A549 (cell line): Measurements from ENCODE around the gene EML5.

Experiments used
- BHLHE40 ChIP-seq: IDR thresholded peaks from 2 replicates; pipeline ENCODE4 v1.6.1; 2012; ENCODE audit warnings: low read depth, low read length, inconsistent platforms
- CBX2 ChIP-seq: fragments of 200-600 bp; sonication (generic); IDR thresholded peaks from 2 replicates; pipeline ENCODE4 v1.6.1; 2016; ENCODE audit warnings: low read depth, mild to moderate bottlenecking, borderline replicate concordance
- CTCF ChIP-seq: fragments of >200 bp; sonication (Bioruptor Twin); formaldehyde crosslinking; IDR thresholded peaks from 3 replicates; pipeline ENCODE4 v1.5.1; 2016
- EHMT2 ChIP-seq: fragments of 200-600 bp; sonication (generic); IDR thresholded peaks from 2 replicates; pipeline ENCODE4 v1.6.1; 2016; ENCODE audit warnings: antibody characterized with exemption, low read depth, mild to moderate bottlenecking, moderate library complexity
- EP300 ChIP-seq, 2 experiments: fragments of >200 bp; sonication (Bioruptor Twin); formaldehyde crosslinking; IDR thresholded peaks; 2 replicates in 1 of 2; 3 replicates in 1 of 2; pipeline ENCODE4 v1.6.1; 2016 to 2017
- FOSL2 ChIP-seq, 2 experiments: fragments of 450-650 bp in 1 of 2; fragments of >200 bp in 1 of 2; sonication (Bioruptor Twin) in 1 of 2; formaldehyde crosslinking; IDR thresholded peaks; 2 replicates each; pipeline versions ENCODE4 v1.5.0 to v1.6.1; 2016 to 2020; ENCODE audit warnings: mild to moderate bottlenecking in 1 of 2, moderate library complexity in 1 of 2
- MAFK ChIP-seq: fragments of 450-650 bp; IDR thresholded peaks from 2 replicates; pipeline ENCODE4 v1.6.1; 2014; ENCODE audit not compliant: partially characterized antibody
- POLR2A ChIP-seq: IDR thresholded peaks from 2 replicates; pipeline ENCODE4 v1.6.1; 2012; ENCODE audit warnings: mild to moderate bottlenecking, low read length
- RCOR1 ChIP-seq: fragments of 150-350 bp; IDR thresholded peaks from 2 replicates; pipeline ENCODE4 v1.6.1; 2014; ENCODE audit warnings: antibody characterized with exemption, low read length, low read depth
- RFX5 ChIP-seq: fragments of 450-650 bp; IDR thresholded peaks from 2 replicates; pipeline ENCODE4 v1.7.1; 2014; ENCODE audit warnings: antibody characterized with exemption, mild to moderate bottlenecking, moderate library complexity
- TF ChIP-seq, protein P1 (sequence below): IDR thresholded peaks from 2 replicates; pipeline ENCODE4 v1.6.1; 2012
- TF ChIP-seq, protein P2 (sequence below): fragments of 450-650 bp; IDR thresholded peaks from 2 replicates; pipeline ENCODE4 v1.6.1; 2014; ENCODE audit warnings: antibody characterized with exemption

- no peak for TF ChIP-seq EP300 (IDR thresholded peaks at IDR 0.05)
- no peak for TF ChIP-seq RFX5
- TF ChIP-seq CTCF = no peak
- TF ChIP-seq, protein P1, sequence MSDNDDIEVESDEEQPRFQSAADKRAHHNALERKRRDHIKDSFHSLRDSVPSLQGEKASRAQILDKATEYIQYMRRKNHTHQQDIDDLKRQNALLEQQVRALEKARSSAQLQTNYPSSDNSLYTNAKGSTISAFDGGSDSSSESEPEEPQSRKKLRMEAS = no peak
- no peak for TF ChIP-seq BHLHE40
- TF ChIP-seq, protein P2, sequence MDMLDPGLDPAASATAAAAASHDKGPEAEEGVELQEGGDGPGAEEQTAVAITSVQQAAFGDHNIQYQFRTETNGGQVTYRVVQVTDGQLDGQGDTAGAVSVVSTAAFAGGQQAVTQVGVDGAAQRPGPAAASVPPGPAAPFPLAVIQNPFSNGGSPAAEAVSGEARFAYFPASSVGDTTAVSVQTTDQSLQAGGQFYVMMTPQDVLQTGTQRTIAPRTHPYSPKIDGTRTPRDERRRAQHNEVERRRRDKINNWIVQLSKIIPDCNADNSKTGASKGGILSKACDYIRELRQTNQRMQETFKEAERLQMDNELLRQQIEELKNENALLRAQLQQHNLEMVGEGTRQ = no peak
- TF ChIP-seq POLR2A = no peak
- no peak for TF ChIP-seq MAFK
- no peak for TF ChIP-seq RCOR1
- TF ChIP-seq FOSL2 (IDR thresholded peaks at IDR 0.05) = no peak
- TF ChIP-seq FOSL2 (CRISPR knock-in tag; IDR thresholded peaks at IDR 0.05) = no peak
- no peak for TF ChIP-seq CBX2
- TF ChIP-seq EHMT2 = no peak
Observed at GRCh38 chr14:88775532-88775931, 17.2 kb downstream of the EML5 start.
